K562 (cell line): ENCODE data around the gene PSMB2. TPM values are rescaled to one million over a fixed set of nuclear protein-coding genes. Genes with fewer than 3 reads are reported as not detected.
A peak's percentile ranks its signal among the peaks of the same experiment; 100 is the strongest.

Experiments
- FOXA1 ChIP-seq: fragments of 450-650 bp; IDR thresholded peaks from 2 replicates; pipeline ENCODE4 v1.6.1; 2016; ENCODE audit warnings: mild to moderate bottlenecking, borderline replicate concordance
- FOXJ2 ChIP-seq: fragments of 200-800 bp; sonication (Bioruptor generic); IDR thresholded peaks from 2 replicates; pipeline ENCODE4 v1.6.1; 2016; ENCODE audit warnings: missing genetic modification characterization, missing compliant biosample characterization
- HDGF ChIP-seq: fragments of 450-650 bp; IDR thresholded peaks from 2 replicates; pipeline ENCODE4 v1.6.1; 2016
- HMGN3 ChIP-seq: IDR thresholded peaks from 2 replicates; pipeline ENCODE4 v1.6.1; 2011; ENCODE audit warnings: borderline replicate concordance, low read depth, mild to moderate bottlenecking, mixed read lengths, low read length; ENCODE audit not compliant: insufficient read length; ENCODE audit errors: extremely low read depth
- HNRNPH1 ChIP-seq: fragments of 200-400 bp; formaldehyde crosslinking; optimal IDR thresholded peaks from 2 replicates; pipeline ENCODE3; 2017; ENCODE audit warnings: low read depth, mild to moderate bottlenecking, low read length, moderate library complexity
- MTF1 ChIP-seq: fragments of 250-450 bp; sonication (Bioruptor Pico); IDR thresholded peaks from 2 replicates; pipeline ENCODE4 v1.9.0; 2021; ENCODE audit warnings: moderate library complexity, mild to moderate bottlenecking, inconsistent platforms, borderline replicate concordance
- NR3C1 ChIP-seq: sonication (generic); formaldehyde crosslinking; IDR thresholded peaks from 2 replicates; pipeline ENCODE4 v1.8.1; 2022; ENCODE audit warnings: missing genetic modification reagents
- PRMT5 ChIP-seq: sonication (generic); formaldehyde crosslinking; IDR thresholded peaks from 2 replicates; pipeline ENCODE4 v1.5.0; 2020; ENCODE audit warnings: missing genetic modification reagents
- RBM39 ChIP-seq: fragments of 200-400 bp; formaldehyde crosslinking; optimal IDR thresholded peaks from 2 replicates; pipeline ENCODE3; 2018; ENCODE audit warnings: low read depth, low read length
- SNRNP70 ChIP-seq: fragments of 200-400 bp; formaldehyde crosslinking; optimal IDR thresholded peaks from 2 replicates; pipeline ENCODE3; 2017; ENCODE audit warnings: low read depth, low read length
- SRSF9 ChIP-seq: fragments of 200-400 bp; formaldehyde crosslinking; IDR thresholded peaks from 2 replicates; pipeline ENCODE4 v1.6.1; 2017; ENCODE audit warnings: low read depth, low read length, borderline replicate concordance
- STAT6 ChIP-seq: sonication (generic); formaldehyde crosslinking; IDR thresholded peaks from 2 replicates; pipeline ENCODE4 v1.8.1; 2023; ENCODE audit warnings: mild to moderate bottlenecking, missing genetic modification reagents
- XRCC5 ChIP-seq: fragments of 200-400 bp; formaldehyde crosslinking; IDR thresholded peaks from 2 replicates; pipeline ENCODE4 v1.6.1; 2017; ENCODE audit warnings: low read depth, mild to moderate bottlenecking, low read length
- ZFPM2 ChIP-seq: fragments of 250-450 bp; sonication (Bioruptor Pico); IDR thresholded peaks from 2 replicates; pipeline ENCODE4 v1.5.1; 2022; ENCODE audit warnings: mild to moderate bottlenecking
- ZNF24 ChIP-seq: fragments of 450-650 bp; IDR thresholded peaks from 2 replicates; pipeline ENCODE4 v1.6.1; 2016
- ZNF280A ChIP-seq: fragments of 450-650 bp; IDR thresholded peaks from 2 replicates; pipeline ENCODE4 v1.6.1; 2018; ENCODE audit warnings: mild to moderate bottlenecking, low read depth; ENCODE audit not compliant: partially characterized antibody
- ZNF3 ChIP-seq: fragments of 250-450 bp; sonication (Bioruptor Pico); IDR thresholded peaks from 2 replicates; pipeline ENCODE4 v1.5.0; 2021; ENCODE audit warnings: mild to moderate bottlenecking, moderate library complexity
- polyA plus RNA-seq, 8 experiments: library from polyadenylated mRNA; depleted of rRNA in 4 of 8; stranded (reverse) in 5 of 8; unstranded in 3 of 8; fragments of >200 nt; fragmentation: Nextera tagmentation in 2 of 8; fragmentation: Illumina TruSeq in 1 of 8; extraction: Ambion mirVana in 2 of 8; extraction: Trizol in 1 of 8; gene quantifications; 2 replicates each; pipeline versions ENCODE4 v1.2.1 to v1.2.3, GENCODE V29; 2011 to 2014; ENCODE audit warnings: inconsistent platforms in 1 of 8, missing spikeins in 1 of 8
- total RNA-seq, 7 experiments: library from RNA; depleted of rRNA in 6 of 7; stranded (reverse); fragments of >200 nt in 6 of 7; fragmentation: Illumina TruSeq in 2 of 7; extraction: Trizol in 2 of 7; gene quantifications; 2 replicates each; pipeline versions ENCODE4 v1.2.1 to v1.2.3, GENCODE V29; 2011 to 2021; ENCODE audit warnings: low replicate concordance in 1 of 7
- TF ChIP-seq, protein P1 (sequence below): fragments of 250-450 bp; sonication (Bioruptor Pico); IDR thresholded peaks from 2 replicates; pipeline ENCODE4 v1.4.0; 2020; ENCODE audit warnings: borderline replicate concordance
- TF ChIP-seq, protein P2 (sequence below): sonication (generic); formaldehyde crosslinking; IDR thresholded peaks from 2 replicates; pipeline ENCODE4 v1.8.0; 2022; ENCODE audit warnings: mild to moderate bottlenecking, low read depth, missing genetic modification reagents
- TF ChIP-seq, protein P3 (sequence below), 3 experiments: IDR thresholded peaks in 2 of 3; conservative IDR thresholded peaks in 1 of 3; 2 replicates each; pipeline ENCODE4 v1.5.1; 2011 to 2012; ENCODE audit warnings: low read length in 3 of 3, mild to moderate bottlenecking in 3 of 3, control low read depth in 2 of 3, improper control_type of control experiment in 1 of 3, inconsistent platforms in 1 of 3, low read depth in 1 of 3, mixed read lengths in 1 of 3, moderate library complexity in 1 of 3; ENCODE audit not compliant: insufficient read depth in 2 of 3

The PSMB2 gene
- total and polyA plus RNA-seq, 9 of the 15 experiments (the other 6 are each of a cell fraction or from before 2014, with no cell fraction given), result 71.7 to 543 (median 165) TPM

DNA sequence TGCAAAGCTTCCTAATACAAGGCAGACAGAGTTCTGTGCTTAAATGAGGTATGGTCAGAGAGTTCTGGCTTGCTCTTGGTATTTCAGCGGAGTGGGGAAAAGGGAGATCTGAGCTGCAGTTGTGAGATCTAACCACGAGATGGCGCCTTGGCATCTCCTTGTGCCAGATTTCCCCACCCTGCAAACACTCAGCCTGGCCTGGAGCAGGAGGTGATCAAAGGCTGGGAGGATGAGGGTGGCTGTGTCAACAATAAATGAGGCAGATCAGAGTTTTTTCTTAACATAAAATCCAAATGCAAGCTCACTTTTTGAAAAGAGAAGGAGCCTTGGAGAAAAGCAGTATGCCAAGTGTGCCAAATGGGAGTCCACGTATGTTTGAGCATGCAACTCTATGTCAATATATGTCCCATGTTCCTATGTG lies 72.3 kb downstream of the PSMB2 start (continued):
- TF ChIP-seq, protein P1, sequence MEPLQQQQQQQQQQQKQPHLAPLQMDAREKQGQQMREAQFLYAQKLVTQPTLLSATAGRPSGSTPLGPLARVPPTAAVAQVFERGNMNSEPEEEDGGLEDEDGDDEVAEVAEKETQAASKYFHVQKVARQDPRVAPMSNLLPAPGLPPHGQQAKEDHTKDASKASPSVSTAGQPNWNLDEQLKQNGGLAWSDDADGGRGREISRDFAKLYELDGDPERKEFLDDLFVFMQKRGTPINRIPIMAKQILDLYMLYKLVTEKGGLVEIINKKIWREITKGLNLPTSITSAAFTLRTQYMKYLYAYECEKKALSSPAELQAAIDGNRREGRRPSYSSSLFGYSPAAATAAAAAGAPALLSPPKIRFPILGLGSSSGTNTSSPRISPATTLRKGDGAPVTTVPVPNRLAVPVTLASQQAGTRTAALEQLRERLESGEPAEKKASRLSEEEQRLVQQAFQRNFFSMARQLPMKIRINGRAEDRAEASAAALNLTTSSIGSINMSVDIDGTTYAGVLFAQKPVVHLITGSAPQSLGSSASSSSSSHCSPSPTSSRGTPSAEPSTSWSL (CRISPR knock-in tag), result no peak
- TF ChIP-seq FOXJ2 (tag), result no peak
- TF ChIP-seq STAT6 (CRISPR knock-in tag), result no peak
- no peak for TF ChIP-seq ZFPM2 (CRISPR knock-in tag)
- TF ChIP-seq SRSF9, result no peak
- no peak for TF ChIP-seq ZNF280A
- TF ChIP-seq XRCC5, result peak; percentile 80; the same call in 1 of the 2 replicates
- no peak for TF ChIP-seq RBM39
- TF ChIP-seq, protein P2, sequence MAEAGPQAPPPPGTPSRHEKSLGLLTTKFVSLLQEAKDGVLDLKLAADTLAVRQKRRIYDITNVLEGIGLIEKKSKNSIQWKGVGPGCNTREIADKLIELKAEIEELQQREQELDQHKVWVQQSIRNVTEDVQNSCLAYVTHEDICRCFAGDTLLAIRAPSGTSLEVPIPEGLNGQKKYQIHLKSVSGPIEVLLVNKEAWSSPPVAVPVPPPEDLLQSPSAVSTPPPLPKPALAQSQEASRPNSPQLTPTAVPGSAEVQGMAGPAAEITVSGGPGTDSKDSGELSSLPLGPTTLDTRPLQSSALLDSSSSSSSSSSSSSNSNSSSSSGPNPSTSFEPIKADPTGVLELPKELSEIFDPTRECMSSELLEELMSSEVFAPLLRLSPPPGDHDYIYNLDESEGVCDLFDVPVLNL (CRISPR knock-in tag), result no peak
- no peak for TF ChIP-seq MTF1 (CRISPR knock-in tag)
- no peak for TF ChIP-seq ZNF3 (CRISPR knock-in tag)
- TF ChIP-seq HNRNPH1, result no peak
- TF ChIP-seq, protein P3, sequence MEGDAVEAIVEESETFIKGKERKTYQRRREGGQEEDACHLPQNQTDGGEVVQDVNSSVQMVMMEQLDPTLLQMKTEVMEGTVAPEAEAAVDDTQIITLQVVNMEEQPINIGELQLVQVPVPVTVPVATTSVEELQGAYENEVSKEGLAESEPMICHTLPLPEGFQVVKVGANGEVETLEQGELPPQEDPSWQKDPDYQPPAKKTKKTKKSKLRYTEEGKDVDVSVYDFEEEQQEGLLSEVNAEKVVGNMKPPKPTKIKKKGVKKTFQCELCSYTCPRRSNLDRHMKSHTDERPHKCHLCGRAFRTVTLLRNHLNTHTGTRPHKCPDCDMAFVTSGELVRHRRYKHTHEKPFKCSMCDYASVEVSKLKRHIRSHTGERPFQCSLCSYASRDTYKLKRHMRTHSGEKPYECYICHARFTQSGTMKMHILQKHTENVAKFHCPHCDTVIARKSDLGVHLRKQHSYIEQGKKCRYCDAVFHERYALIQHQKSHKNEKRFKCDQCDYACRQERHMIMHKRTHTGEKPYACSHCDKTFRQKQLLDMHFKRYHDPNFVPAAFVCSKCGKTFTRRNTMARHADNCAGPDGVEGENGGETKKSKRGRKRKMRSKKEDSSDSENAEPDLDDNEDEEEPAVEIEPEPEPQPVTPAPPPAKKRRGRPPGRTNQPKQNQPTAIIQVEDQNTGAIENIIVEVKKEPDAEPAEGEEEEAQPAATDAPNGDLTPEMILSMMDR (IDR thresholded peaks at IDR 0.05 in 2 of 3, conservative IDR thresholded peaks at IDR 0.05 in 1 of 3; ENCODE audit: insufficient read depth in 2 of 3, low read depth in 1 of 3, low read length in 3 of 3), result peak; percentile 91 to 98 (median 96)
- no peak for TF ChIP-seq ZNF24
- no peak for TF ChIP-seq NR3C1 (CRISPR knock-in tag)
- no peak for TF ChIP-seq SNRNP70
- TF ChIP-seq HMGN3, result no peak
- TF ChIP-seq HDGF, result 0 out of 2 replicates have a peak, but pooled peaks have one; percentile 68
- no peak for TF ChIP-seq PRMT5
- TF ChIP-seq FOXA1, result no peak
